Fibroblast of lung (primary cell): ENCODE data around the gene ZSCAN9. TPM values are rescaled to one million over a fixed set of nuclear protein-coding genes. Genes with fewer than 3 reads are reported as not detected.
A peak's percentile ranks its signal among the peaks of the same experiment; 100 is the strongest.

ENCODE experiments used
- DNase-seq, 2 donors: peaks; one replicate each; pipeline versions ENCODE4 v3.0.0 to v3.0.0-alpha.2; 2010; ENCODE audit warnings: low read depth in 2 of 2
- H2AFZ ChIP-seq: 2 replicates; pipeline ENCODE4 v1.5.1; 2012; ENCODE audit warnings: low read length, control low read depth, inconsistent platforms
- H3K27ac ChIP-seq: 2 replicates; pipeline ENCODE4 v1.5.1; 2011; ENCODE audit warnings: low read length, control low read depth; ENCODE audit not compliant: insufficient read depth
- H3K27me3 ChIP-seq: 2 replicates; pipeline ENCODE4 v1.5.1; 2011; ENCODE audit warnings: mild to moderate bottlenecking, low read length; ENCODE audit not compliant: control insufficient read depth, insufficient read depth
- H3K36me3 ChIP-seq: 2 replicates; pipeline ENCODE4 v1.5.1; 2011; ENCODE audit warnings: low read length; ENCODE audit not compliant: control insufficient read depth, insufficient read depth
- H3K4me1 ChIP-seq: 2 replicates; pipeline ENCODE4 v1.5.1; 2011; ENCODE audit warnings: low read length; ENCODE audit not compliant: control insufficient read depth, insufficient read depth; ENCODE audit errors: extremely low read depth
- H3K4me2 ChIP-seq: 2 replicates; pipeline ENCODE4 v1.5.1; 2011; ENCODE audit warnings: low read length, control low read depth; ENCODE audit not compliant: insufficient read depth; ENCODE audit errors: extremely low read depth
- H3K4me3 ChIP-seq, 4 experiments: fragments of 200-600 bp in 1 of 4; sonication (generic) in 1 of 4; replicated peaks in 1 of 4; 2 replicates each; pipeline ENCODE4 v1.5.1; 2011 to 2016; ENCODE audit warnings: low read length in 4 of 4, low read depth in 3 of 4, mild to moderate bottlenecking in 3 of 4, control low read depth in 2 of 4, inconsistent platforms in 1 of 4, mixed read lengths in 1 of 4; ENCODE audit not compliant: insufficient read depth in 1 of 4; ENCODE audit errors: control extremely low read depth in 1 of 4
- H3K79me2 ChIP-seq: 2 replicates; pipeline ENCODE4 v1.5.1; 2012; ENCODE audit warnings: mild to moderate bottlenecking, low read length, inconsistent platforms; ENCODE audit not compliant: control insufficient read depth, insufficient read depth
- H3K9ac ChIP-seq: 2 replicates; pipeline ENCODE4 v1.5.1; 2011; ENCODE audit warnings: mild to moderate bottlenecking, low read length, control low read depth; ENCODE audit not compliant: insufficient read depth
- H3K9me3 ChIP-seq: 2 replicates; pipeline ENCODE4 v1.5.1; 2012; ENCODE audit warnings: low read depth, low read length; ENCODE audit not compliant: control insufficient read depth, insufficient read depth
- H4K20me1 ChIP-seq: 2 replicates; pipeline ENCODE4 v1.5.1; 2011; ENCODE audit warnings: low read length; ENCODE audit not compliant: control insufficient read depth, insufficient read depth; ENCODE audit errors: extremely low read depth
- CTCF ChIP-seq, 2 donors: IDR thresholded peaks in 1 of 2; conservative IDR thresholded peaks in 1 of 2; 1 replicate in 1 of 2; 2 replicates in 1 of 2; pipeline ENCODE4 v1.5.1; 2011 to 2012; ENCODE audit warnings: low read length in 2 of 2, control low read depth in 1 of 2, inconsistent platforms in 1 of 2, low read depth in 1 of 2, mild to moderate bottlenecking in 1 of 2
- EZH2 ChIP-seq: IDR thresholded peaks from 2 replicates; pipeline ENCODE4 v1.5.1; 2012; ENCODE audit warnings: low read length, control low read depth, mild to moderate bottlenecking; ENCODE audit errors: missing control alignments
- polyA plus RNA-seq, 2 donors: library from polyadenylated mRNA; depleted of rRNA in 1 of 2; stranded (reverse) in 1 of 2; unstranded in 1 of 2; fragments of >200 nt; gene quantifications; 2 replicates each; pipeline ENCODE4 v1.2.1, GENCODE V29; 2011 to 2012; ENCODE audit warnings: missing spikeins in 1 of 2
- total RNA-seq: library from RNA; depleted of rRNA; stranded (reverse); fragments of >200 nt; gene quantifications from 2 replicates; pipeline ENCODE4 v1.2.1, GENCODE V29; 2014

ZSCAN9 gene
- total and polyA plus RNA-seq, 2 donors (not counting 1 experiment from before 2014, with no cell fraction given), result 11.3 to 11.6 TPM

- peaks cover 21% of the 10 kb centered on the region for H3K27me3 ChIP-seq
- no peaks in the 10 kb centered on the region for H3K79me2 ChIP-seq
- TF ChIP-seq CTCF (conservative IDR thresholded peaks at IDR 0.05 in 1 of 2, IDR thresholded peaks at IDR 0.05 in 1 of 2; ENCODE audit: low read depth in 1 of 2, low read length in 2 of 2) (no peak), EZH2 (no peak)
- H2AFZ ChIP-seq, result peak overlapping the region; percentile 63
- no peaks in the 10 kb centered on the region for H3K36me3 ChIP-seq
- H3K9ac ChIP-seq, result no peak overlapping the region
- DNase-seq, result peak; percentile 36 to 38
- no peaks in the 10 kb centered on the region for H3K4me1 ChIP-seq
- no peak overlapping the region for H3K27ac ChIP-seq
- H3K4me3 ChIP-seq, result peak overlapping the region; percentile 36 to 71 (median 50)
- H4K20me1 ChIP-seq, result no peaks in the 10 kb centered on the region
- peak overlapping the region; percentile 86 for H3K4me2 ChIP-seq
- H3K9me3 ChIP-seq, result no peaks in the 10 kb centered on the region
These were observed 17.5 kb upstream of the ZSCAN9 start for GRCh38 chr6:28207510-28208110.

- Histone ChIP-seq H3K27me3 (peaks cover 21% of the 10 kb centered on the region), H3K79me2 (no peaks in the 10 kb centered on the region), H3K4me1 (no peaks in the 10 kb centered on the region), H3K9me3 (no peaks in the 10 kb centered on the region), H3K4me2 (peak overlapping the region; percentile 86), H4K20me1 (no peaks in the 10 kb centered on the region), H3K27ac (no peak overlapping the region), H3K9ac (no peak overlapping the region), H3K4me3 (peak overlapping the region; percentile 36 to 71 (median 50)), H2AFZ (peak overlapping the region; percentile 54), H3K36me3 (no peaks in the 10 kb centered on the region)
- TF ChIP-seq EZH2 (peak; percentile 55), CTCF (conservative IDR thresholded peaks at IDR 0.05 in 1 of 2, IDR thresholded peaks at IDR 0.05 in 1 of 2; ENCODE audit: low read depth in 1 of 2, low read length in 2 of 2) (no peak)
- peak in 1 of 2 donors; percentile 6 for DNase-seq
These were observed 16.9 kb upstream of the ZSCAN9 start for GRCh38 chr6:28208111-28208659.

- Histone ChIP-seq H3K27me3 (peaks cover 22% of the 10 kb centered on the region), H3K27ac (no peak overlapping the region), H4K20me1 (no peaks in the 10 kb centered on the region), H3K79me2 (no peaks in the 10 kb centered on the region), H3K36me3 (no peaks in the 10 kb centered on the region), H3K9ac (no peak overlapping the region), H3K4me2 (no peak overlapping the region), H3K4me1 (no peaks in the 10 kb centered on the region), H2AFZ (no peak overlapping the region), H3K4me3 (no peak overlapping the region), H3K9me3 (no peaks in the 10 kb centered on the region)
- DNase-seq, result no peak
- TF ChIP-seq EZH2 (no peak), CTCF (conservative IDR thresholded peaks at IDR 0.05 in 1 of 2, IDR thresholded peaks at IDR 0.05 in 1 of 2; ENCODE audit: low read depth in 1 of 2, low read length in 2 of 2) (no peak)
These were observed 15.1 kb upstream of the ZSCAN9 start for GRCh38 chr6:28209753-28210535.
